Measurements from ENCODE around the gene CARNS1.

Gene CARNS1

DNA sequence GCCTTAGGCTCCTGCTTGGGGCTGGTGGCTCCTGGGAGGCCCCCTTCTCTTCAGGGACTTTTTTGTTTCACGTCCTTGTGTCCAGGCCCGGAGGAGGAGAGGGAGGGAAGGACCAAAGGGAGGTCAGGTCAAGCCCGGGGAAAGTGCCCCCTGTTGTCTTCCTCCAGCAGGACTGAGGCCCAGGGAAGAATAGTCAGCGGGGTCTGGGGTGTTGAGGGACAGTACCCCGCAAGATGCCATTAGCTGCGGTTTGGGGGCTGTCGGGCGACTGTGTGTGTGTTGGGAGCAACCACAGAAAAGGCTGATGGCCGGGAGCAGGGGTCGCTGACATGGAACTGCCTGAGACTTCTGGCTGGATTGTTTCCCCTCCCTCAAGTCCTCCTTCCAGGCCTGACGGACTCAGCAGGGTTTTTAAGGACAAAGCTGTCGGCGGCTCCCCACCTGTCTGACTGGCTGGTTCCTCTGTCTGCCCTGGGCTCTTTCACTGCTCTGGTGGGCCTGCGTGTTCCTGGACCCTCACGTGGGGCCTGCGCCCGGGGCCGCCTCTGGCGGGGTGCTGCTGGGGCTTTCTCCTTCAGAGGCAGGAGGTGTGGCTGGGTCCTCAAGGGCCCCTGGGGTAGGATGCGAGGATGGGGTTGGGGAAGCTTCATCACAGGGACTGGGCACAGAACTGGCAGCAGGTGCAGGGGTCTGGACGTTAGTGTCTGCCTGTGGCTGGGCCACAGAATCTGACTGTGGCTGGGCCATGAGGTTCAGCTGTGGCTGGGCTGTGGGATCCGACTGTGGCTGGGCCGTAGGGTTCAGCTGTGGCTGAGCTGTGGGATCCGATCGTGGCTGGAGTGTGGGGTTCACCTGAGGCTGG is 35.5 kb downstream of the CARNS1 start:
- TF ChIP-seq, protein P1, sequence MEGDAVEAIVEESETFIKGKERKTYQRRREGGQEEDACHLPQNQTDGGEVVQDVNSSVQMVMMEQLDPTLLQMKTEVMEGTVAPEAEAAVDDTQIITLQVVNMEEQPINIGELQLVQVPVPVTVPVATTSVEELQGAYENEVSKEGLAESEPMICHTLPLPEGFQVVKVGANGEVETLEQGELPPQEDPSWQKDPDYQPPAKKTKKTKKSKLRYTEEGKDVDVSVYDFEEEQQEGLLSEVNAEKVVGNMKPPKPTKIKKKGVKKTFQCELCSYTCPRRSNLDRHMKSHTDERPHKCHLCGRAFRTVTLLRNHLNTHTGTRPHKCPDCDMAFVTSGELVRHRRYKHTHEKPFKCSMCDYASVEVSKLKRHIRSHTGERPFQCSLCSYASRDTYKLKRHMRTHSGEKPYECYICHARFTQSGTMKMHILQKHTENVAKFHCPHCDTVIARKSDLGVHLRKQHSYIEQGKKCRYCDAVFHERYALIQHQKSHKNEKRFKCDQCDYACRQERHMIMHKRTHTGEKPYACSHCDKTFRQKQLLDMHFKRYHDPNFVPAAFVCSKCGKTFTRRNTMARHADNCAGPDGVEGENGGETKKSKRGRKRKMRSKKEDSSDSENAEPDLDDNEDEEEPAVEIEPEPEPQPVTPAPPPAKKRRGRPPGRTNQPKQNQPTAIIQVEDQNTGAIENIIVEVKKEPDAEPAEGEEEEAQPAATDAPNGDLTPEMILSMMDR (IDR thresholded peaks at IDR 0.05), result no peak
- H3K36me3 ChIP-seq (ENCODE audit: control insufficient read depth, insufficient read depth, low read length), result no peaks in the 10 kb centered on the region

DNA sequence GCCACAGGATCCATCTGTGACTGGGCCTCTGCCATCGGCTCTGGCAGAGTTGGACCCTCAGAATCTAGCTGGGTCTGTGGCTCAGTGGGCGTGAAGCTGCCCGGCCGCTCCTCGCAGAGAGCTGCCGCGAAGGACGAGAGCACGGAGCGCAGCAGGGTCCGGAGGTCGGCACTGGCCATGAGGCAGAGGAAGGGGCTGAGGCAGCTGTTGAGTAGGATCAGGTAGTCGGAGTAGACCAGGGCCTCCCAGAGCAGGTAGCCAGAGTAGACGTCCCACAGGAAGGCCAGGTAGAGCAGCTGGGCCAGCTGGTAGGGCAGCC is 36.1 kb downstream of the CARNS1 start:
- no peak overlapping the region for H3K27ac ChIP-seq

More for the DNA sequence above, 35.5 kb downstream of the CARNS1 start:
- H3K9ac ChIP-seq, result no peak overlapping the region
- H3K4me3 ChIP-seq (ENCODE audit: low read depth, low read length), result no peak overlapping the region
- no peak overlapping the region for H3K4me2 ChIP-seq (ENCODE audit: low read length)
- H3K27me3 ChIP-seq (ENCODE audit: control insufficient read depth, insufficient read depth, low read length), result no peaks in the 10 kb centered on the region
- no peak overlapping the region for H3K27ac ChIP-seq
- H2AFZ ChIP-seq, result no peak overlapping the region
- no peaks in the 10 kb centered on the region for H3K4me1 ChIP-seq
- H3K9me3 ChIP-seq (ENCODE audit: control insufficient read depth, low read length), result no peaks in the 10 kb centered on the region
- H3K79me2 ChIP-seq, result no peaks in the 10 kb centered on the region

DNA sequence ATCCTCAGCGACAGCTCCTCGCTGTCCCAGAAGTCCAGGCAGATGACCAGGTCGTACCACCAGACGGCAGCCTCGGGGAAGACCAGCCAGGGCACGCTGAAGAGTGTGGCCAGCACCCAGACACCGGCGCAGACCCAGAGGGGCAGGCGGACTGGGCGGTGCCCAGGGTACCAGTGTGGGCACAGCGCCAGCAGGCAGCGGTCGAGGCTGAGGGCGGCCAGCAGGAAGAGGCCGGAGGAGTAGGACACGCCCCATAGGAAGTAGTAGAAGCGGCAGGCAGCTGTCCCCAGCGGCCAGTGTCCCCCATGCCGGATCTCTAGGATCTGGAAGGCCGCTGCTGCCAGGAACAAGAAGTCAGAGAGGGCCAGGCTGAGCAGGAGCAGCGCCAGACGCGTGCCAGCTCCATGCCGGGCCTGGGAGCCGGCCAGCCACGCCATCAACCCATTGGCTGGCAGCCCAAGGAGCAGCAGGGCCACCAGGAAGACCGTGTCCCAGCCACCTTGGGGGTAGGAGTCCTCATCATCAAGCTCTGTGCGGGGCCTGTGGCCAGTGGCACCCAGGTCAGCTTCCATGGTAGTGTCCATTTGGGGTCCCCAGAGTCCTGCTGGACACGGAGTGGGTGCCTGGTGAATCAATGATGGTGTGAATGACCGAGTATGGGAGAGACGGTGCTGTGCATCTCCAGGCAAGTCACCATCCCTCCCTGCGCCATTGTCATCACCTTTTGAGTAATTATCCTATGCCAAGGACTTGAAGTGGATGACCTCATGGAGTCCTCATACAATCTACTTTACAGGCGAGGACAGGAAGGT is 36.9 kb downstream of the CARNS1 start, which contains the start of gene GPR152:
Gene GPR152, minus strand, starts transcription at position 589 of the 812 bp plus-strand sequence. Its CDS starts 5 bp downstream, at position 584.
- TF ChIP-seq, protein P1 (IDR thresholded peaks at IDR 0.05), result no peak
- no peak within 1 kb of the TSS for H2AFZ ChIP-seq
- H3K4me1 ChIP-seq, result no peaks in the 10 kb centered on the region
- no peaks in the 10 kb centered on the region for H3K36me3 ChIP-seq (ENCODE audit: control insufficient read depth, insufficient read depth, low read length)
- no peaks in the 10 kb centered on the region for H3K79me2 ChIP-seq
- H3K4me2 ChIP-seq (ENCODE audit: low read length), result no peak within 1 kb of the TSS
- H3K9ac ChIP-seq, result no peak within 1 kb of the TSS
- H3K9me3 ChIP-seq (ENCODE audit: control insufficient read depth, low read length), result no peaks in the 10 kb centered on the region
- no peak within 1 kb of the TSS for H3K4me3 ChIP-seq (ENCODE audit: low read depth, low read length)
- no peak within 1 kb of the TSS for H3K27ac ChIP-seq
- no peaks in the 10 kb centered on the region for H3K27me3 ChIP-seq (ENCODE audit: control insufficient read depth, insufficient read depth, low read length)

More for the DNA sequence above, 36.1 kb downstream of the CARNS1 start:
- Histone ChIP-seq H3K36me3 (ENCODE audit: control insufficient read depth, insufficient read depth, low read length) (no peaks in the 10 kb centered on the region), H3K4me1 (no peaks in the 10 kb centered on the region), H3K79me2 (no peaks in the 10 kb centered on the region), H3K4me2 (ENCODE audit: low read length) (no peak overlapping the region), H3K9me3 (ENCODE audit: control insufficient read depth, low read length) (no peaks in the 10 kb centered on the region), H2AFZ (no peak overlapping the region), H3K4me3 (ENCODE audit: low read depth, low read length) (no peak overlapping the region), H3K27me3 (ENCODE audit: control insufficient read depth, insufficient read depth, low read length) (no peaks in the 10 kb centered on the region), H3K9ac (no peak overlapping the region)
- TF ChIP-seq, protein P1 (IDR thresholded peaks at IDR 0.05), result no peak

DNA sequence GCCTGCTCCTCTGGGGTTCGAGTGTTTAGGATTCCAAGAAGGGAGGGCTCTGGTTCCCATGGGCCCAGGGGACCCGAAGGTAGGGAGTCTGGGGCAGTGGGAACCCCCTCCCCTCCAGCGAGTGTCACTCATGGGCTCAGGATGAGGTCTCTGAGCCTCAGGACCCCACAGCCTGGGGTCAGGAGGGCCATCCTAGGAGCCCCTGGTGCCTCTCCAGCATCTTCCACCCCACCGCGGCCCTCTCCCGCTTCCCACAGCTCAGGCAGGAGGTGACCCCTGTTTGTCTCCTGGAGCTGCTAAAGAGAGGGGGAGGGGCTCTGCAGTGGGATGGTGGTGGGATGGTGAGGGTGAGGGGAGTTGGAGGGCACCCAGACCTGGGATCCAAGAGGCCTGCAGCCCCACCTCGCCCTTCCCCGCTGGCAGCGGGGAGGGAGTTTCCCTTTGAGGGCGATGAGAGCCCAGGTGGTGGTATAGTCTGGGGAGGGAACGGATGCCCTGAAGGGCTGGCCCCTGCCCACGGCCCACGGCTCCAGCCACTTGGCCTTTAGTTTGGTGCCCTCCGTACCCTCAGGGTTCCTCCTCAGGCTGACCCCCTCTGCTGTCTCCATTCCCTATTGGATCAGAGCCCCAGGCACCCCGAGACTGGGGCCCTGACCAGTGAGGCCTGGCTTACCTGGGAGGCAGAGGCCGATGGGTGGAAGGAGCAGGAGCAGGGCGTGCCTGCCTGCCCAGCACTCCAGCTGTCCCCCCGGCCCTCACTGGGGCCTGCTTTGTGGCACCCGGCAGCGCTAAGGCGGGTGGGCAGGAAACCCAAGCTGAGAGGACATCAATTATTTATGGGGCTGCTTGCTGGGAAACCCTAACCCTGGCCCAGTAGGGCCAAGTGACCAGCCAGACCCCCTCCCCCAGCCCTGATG is 38.6 kb downstream of the CARNS1 start:
- Histone ChIP-seq H3K27ac (no peak overlapping the region), H3K27me3 (ENCODE audit: control insufficient read depth, insufficient read depth, low read length) (no peaks in the 10 kb centered on the region), H3K9ac (no peak overlapping the region), H3K79me2 (no peaks in the 10 kb centered on the region), H3K4me2 (ENCODE audit: low read length) (no peak overlapping the region), H3K9me3 (ENCODE audit: control insufficient read depth, low read length) (no peaks in the 10 kb centered on the region), H3K4me1 (no peaks in the 10 kb centered on the region), H3K36me3 (ENCODE audit: control insufficient read depth, insufficient read depth, low read length) (no peaks in the 10 kb centered on the region), H2AFZ (no peak overlapping the region), H3K4me3 (ENCODE audit: low read depth, low read length) (no peak overlapping the region)
- TF ChIP-seq, protein P1 (IDR thresholded peaks at IDR 0.05), result no peak

Measured in parathyroid adenoma (tissue), 2 donors.